GM23338 (cell line): ENCODE results near the gene MYLK2. TPM values are rescaled to one million over a fixed set of nuclear protein-coding genes. Genes with fewer than 3 reads are reported as not detected.

Experiments used
- ATAC-seq: fragments of 200-7000 bp; cut with Tn5 transposase; 3 replicates; pipeline ENCODE4 v1.9.1; 2020
- DNase-seq: peaks from one replicate; pipeline ENCODE4 v3.0.0-alpha.2; 2015; ENCODE audit warnings: low spot score
- H2AFZ ChIP-seq: fragments of 200-600 bp; sonication (generic); 2 replicates; pipeline ENCODE4 v1.8.0; 2016; ENCODE audit warnings: antibody characterized with exemption, mild to moderate bottlenecking, moderate library complexity
- H3F3A ChIP-seq: fragments of 200-600 bp; sonication (generic); replicated peaks from 2 replicates; pipeline ENCODE4 v1.8.0; 2017; ENCODE audit warnings: antibody characterized with exemption, mixed run types, low read depth
- H3K27ac ChIP-seq: fragments of 200-600 bp; sonication (generic); 2 replicates; pipeline ENCODE4 v1.6.1; 2016; ENCODE audit warnings: low read depth
- H3K27me3 ChIP-seq: fragments of 200-600 bp; sonication (generic); 2 replicates; pipeline ENCODE4 v1.8.0; 2016; ENCODE audit warnings: mild to moderate bottlenecking, mixed run types, moderate library complexity; ENCODE audit not compliant: insufficient read depth
- H3K36me3 ChIP-seq: fragments of 200-600 bp; sonication (generic); 2 replicates; pipeline ENCODE4 v1.8.0; 2016; ENCODE audit warnings: mild to moderate bottlenecking; ENCODE audit not compliant: insufficient read depth
- H3K4me1 ChIP-seq: fragments of 200-600 bp; sonication (generic); 2 replicates; pipeline ENCODE4 v1.8.0; 2016; ENCODE audit warnings: mild to moderate bottlenecking, moderate library complexity; ENCODE audit not compliant: insufficient read depth
- H3K4me2 ChIP-seq: fragments of 200-600 bp; sonication (generic); 2 replicates; pipeline ENCODE4 v1.7.1; 2017; ENCODE audit warnings: mixed run types
- H3K4me3 ChIP-seq: fragments of 200-600 bp; sonication (generic); 2 replicates; pipeline ENCODE4 v1.6.1; 2016; ENCODE audit warnings: mixed run types
- H3K79me2 ChIP-seq: fragments of 200-600 bp; sonication (generic); replicated peaks from 2 replicates; pipeline ENCODE4 v1.8.0; 2017; ENCODE audit warnings: mild to moderate bottlenecking; ENCODE audit not compliant: insufficient read depth
- H3K9me2 ChIP-seq: fragments of 200-600 bp; sonication (generic); 2 replicates; pipeline ENCODE4 v1.8.0; 2017; ENCODE audit not compliant: insufficient read depth
- H4K20me1 ChIP-seq: fragments of 200-600 bp; sonication (generic); replicated peaks from 2 replicates; pipeline ENCODE4 v1.8.0; 2017; ENCODE audit warnings: mild to moderate bottlenecking; ENCODE audit not compliant: insufficient read depth
- H3K27ac Mint-ChIP-seq: 2 replicates; pipeline ENCODE4 v1.8.0; 2020; ENCODE audit warnings: inconsistent platforms, mild to moderate bottlenecking, moderate library complexity, mixed read lengths
- H3K27me3 Mint-ChIP-seq: 3 replicates; pipeline ENCODE4 v1.8.0; 2022; ENCODE audit warnings: low read depth, mild to moderate bottlenecking, moderate library complexity, mixed read lengths, inconsistent platforms; ENCODE audit not compliant: insufficient read depth, poor library complexity
- H3K36me3 Mint-ChIP-seq: 3 replicates; pipeline ENCODE4 v1.8.0; 2021; ENCODE audit warnings: low read depth, mild to moderate bottlenecking, inconsistent platforms, moderate library complexity, mixed read lengths
- H3K4me1 Mint-ChIP-seq: 3 replicates; pipeline ENCODE4 v1.8.0; 2020; ENCODE audit warnings: mild to moderate bottlenecking, inconsistent platforms, mixed read lengths
- H3K4me3 Mint-ChIP-seq: 3 replicates; pipeline ENCODE4 v1.8.0; 2021; ENCODE audit warnings: moderate library complexity, mild to moderate bottlenecking, inconsistent platforms, mixed read lengths
- H3K9me3 Mint-ChIP-seq: 3 replicates; pipeline ENCODE4 v1.8.0; 2020; ENCODE audit warnings: moderate library complexity, mild to moderate bottlenecking, inconsistent platforms, mixed read lengths
- CREB1 ChIP-seq: fragments of 250-450 bp; sonication (Bioruptor Pico); IDR thresholded peaks from 2 replicates; pipeline ENCODE4 v1.5.0; 2020; ENCODE audit warnings: low read depth, mild to moderate bottlenecking, moderate library complexity
- EZH2 ChIP-seq: fragments of 200-600 bp; sonication (generic); IDR thresholded peaks from one replicate; pipeline ENCODE4 v1.8.0; 2017; ENCODE audit warnings: antibody characterized with exemption, mild to moderate bottlenecking, low read depth; ENCODE audit not compliant: unreplicated experiment
- EZH2phosphoT487 ChIP-seq: fragments of 200-600 bp; sonication (generic); IDR thresholded peaks from one replicate; pipeline ENCODE4 v1.8.1; 2018; ENCODE audit warnings: antibody characterized with exemption; ENCODE audit not compliant: unreplicated experiment
- JUNB ChIP-seq: IDR thresholded peaks from one replicate; pipeline ENCODE4 v1.6.1; 2016; ENCODE audit warnings: antibody characterized with exemption; ENCODE audit not compliant: unreplicated experiment
- NANOG ChIP-seq: IDR thresholded peaks from 2 replicates; pipeline ENCODE4 v1.6.1; 2016; ENCODE audit warnings: antibody characterized with exemption, borderline replicate concordance
- POLR2AphosphoS5 ChIP-seq: IDR thresholded peaks from 2 replicates; pipeline ENCODE4 v1.6.1; 2016; ENCODE audit warnings: antibody characterized with exemption, low read depth
- STAT1 ChIP-seq: IDR thresholded peaks from one replicate; pipeline ENCODE4 v1.6.1; 2016; ENCODE audit warnings: antibody characterized with exemption; ENCODE audit not compliant: unreplicated experiment
- ZNF114 ChIP-seq: fragments of 250-450 bp; sonication (Bioruptor Pico); IDR thresholded peaks from 2 replicates; pipeline ENCODE4 v1.5.0; 2020; ENCODE audit warnings: mild to moderate bottlenecking, moderate library complexity
- ZNF331 ChIP-seq: fragments of 250-450 bp; sonication (Bioruptor Pico); IDR thresholded peaks from 2 replicates; pipeline ENCODE4 v1.5.0; 2020; ENCODE audit warnings: low read depth, mild to moderate bottlenecking, moderate library complexity
- polyA plus RNA-seq: library from polyadenylated mRNA; unstranded; fragments of >200 nt; fragmentation: Nextera tagmentation; extraction: Ambion mirVana; gene quantifications from 2 replicates; pipeline ENCODE4 v1.2.1, GENCODE V29; 2016
- total RNA-seq: library from RNA; depleted of rRNA; stranded (reverse); fragments of >200 nt; shearing (Covaris generic); gene quantifications from 2 replicates; pipeline ENCODE4 v1.2.3, GENCODE V29; 2014
- TF ChIP-seq, protein P1 (sequence below): IDR thresholded peaks from one replicate; pipeline ENCODE4 v1.6.1; 2018; ENCODE audit warnings: antibody characterized with exemption; ENCODE audit not compliant: unreplicated experiment
- TF ChIP-seq, protein P2 (sequence below): IDR thresholded peaks from 2 replicates; pipeline ENCODE4 v1.6.1; 2016; ENCODE audit warnings: antibody characterized with exemption
- TF ChIP-seq, protein P3 (sequence below), 2 experiments: fragments of 200-600 bp in 1 of 2; sonication (generic) in 1 of 2; conservative IDR thresholded peaks; 2 replicates each; pipeline versions ENCODE4 v1.5.1 to v1.6.1; 2016 to 2017; ENCODE audit warnings: antibody characterized with exemption in 2 of 2, low read depth in 2 of 2, mild to moderate bottlenecking in 2 of 2, moderate library complexity in 1 of 2

The MYLK2 gene
- total and polyA plus RNA-seq, 2 experiments from 2014 or later: 0.21 to 0.28 TPM

DNA sequence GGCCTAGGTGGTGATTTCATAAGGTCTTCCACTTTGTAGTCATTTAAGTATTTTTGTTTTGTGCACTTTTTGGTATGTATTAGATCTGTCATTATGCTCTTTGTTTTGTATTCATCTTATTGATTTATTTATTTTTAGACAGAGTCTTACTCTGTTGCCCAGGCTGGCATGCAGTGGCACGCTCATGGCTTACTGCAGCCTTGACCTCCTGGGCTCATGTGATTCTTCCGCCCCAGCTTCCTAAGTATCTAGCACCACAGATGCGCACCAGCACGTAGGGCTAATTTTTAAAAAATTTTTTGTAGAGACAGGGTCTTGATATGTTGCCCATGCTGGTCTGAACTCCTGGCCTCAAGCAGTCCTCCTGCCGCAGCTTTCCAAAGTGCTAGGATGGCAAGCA is 49.5 kb upstream of the MYLK2 start (continued):
- TF ChIP-seq, protein P1, sequence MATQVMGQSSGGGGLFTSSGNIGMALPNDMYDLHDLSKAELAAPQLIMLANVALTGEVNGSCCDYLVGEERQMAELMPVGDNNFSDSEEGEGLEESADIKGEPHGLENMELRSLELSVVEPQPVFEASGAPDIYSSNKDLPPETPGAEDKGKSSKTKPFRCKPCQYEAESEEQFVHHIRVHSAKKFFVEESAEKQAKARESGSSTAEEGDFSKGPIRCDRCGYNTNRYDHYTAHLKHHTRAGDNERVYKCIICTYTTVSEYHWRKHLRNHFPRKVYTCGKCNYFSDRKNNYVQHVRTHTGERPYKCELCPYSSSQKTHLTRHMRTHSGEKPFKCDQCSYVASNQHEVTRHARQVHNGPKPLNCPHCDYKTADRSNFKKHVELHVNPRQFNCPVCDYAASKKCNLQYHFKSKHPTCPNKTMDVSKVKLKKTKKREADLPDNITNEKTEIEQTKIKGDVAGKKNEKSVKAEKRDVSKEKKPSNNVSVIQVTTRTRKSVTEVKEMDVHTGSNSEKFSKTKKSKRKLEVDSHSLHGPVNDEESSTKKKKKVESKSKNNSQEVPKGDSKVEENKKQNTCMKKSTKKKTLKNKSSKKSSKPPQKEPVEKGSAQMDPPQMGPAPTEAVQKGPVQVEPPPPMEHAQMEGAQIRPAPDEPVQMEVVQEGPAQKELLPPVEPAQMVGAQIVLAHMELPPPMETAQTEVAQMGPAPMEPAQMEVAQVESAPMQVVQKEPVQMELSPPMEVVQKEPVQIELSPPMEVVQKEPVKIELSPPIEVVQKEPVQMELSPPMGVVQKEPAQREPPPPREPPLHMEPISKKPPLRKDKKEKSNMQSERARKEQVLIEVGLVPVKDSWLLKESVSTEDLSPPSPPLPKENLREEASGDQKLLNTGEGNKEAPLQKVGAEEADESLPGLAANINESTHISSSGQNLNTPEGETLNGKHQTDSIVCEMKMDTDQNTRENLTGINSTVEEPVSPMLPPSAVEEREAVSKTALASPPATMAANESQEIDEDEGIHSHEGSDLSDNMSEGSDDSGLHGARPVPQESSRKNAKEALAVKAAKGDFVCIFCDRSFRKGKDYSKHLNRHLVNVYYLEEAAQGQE: no peak
- TF ChIP-seq EZH2phosphoT487 (no peak), CREB1 (CRISPR knock-in tag) (no peak), JUNB (no peak), ZNF331 (no peak)

DNA sequence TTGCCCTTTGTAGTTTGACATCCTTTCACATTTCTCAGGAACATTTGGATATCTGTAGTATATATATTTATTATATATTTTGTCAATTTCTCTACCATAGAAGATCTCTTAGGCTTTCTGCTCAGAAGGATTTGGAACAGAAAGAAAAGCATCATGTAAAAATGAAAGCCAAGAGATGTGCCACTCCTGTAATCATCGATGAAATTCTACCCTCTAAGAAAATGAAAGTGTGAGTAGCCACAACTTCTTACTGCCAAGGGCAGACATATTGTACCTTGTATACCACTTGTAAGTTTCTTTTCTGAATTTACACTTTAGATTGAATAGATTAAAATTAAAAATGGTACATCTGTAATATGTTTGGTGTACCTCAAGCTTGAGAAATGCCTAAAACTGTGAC is 48.9 kb upstream of the MYLK2 start:
- H3F3A ChIP-seq: peaks cover 15% of the 10 kb centered on the region; the same call in 1 of the 2 replicates
- H3K4me2 ChIP-seq: no peak overlapping the region
- no peaks in the 10 kb centered on the region for H3K4me1 ChIP-seq
- peaks cover 83% of the 10 kb centered on the region for H3K36me3 ChIP-seq
- ATAC-seq (no peak), DNase-seq (no peak)
- no peak overlapping the region for H3K27ac ChIP-seq
- no peak overlapping the region for H3K4me3 Mint-ChIP-seq
- no peaks in the 10 kb centered on the region; the same call in 2 of the 3 replicates for H3K9me3 Mint-ChIP-seq
- peaks cover 2% of the 10 kb centered on the region for H3K79me2 ChIP-seq
- H3K4me3 ChIP-seq: no peak overlapping the region
- no peak overlapping the region for H3K27ac Mint-ChIP-seq
- no peak overlapping the region for H2AFZ ChIP-seq
- H3K4me1 Mint-ChIP-seq: no peaks in the 10 kb centered on the region
- no peaks in the 10 kb centered on the region for H3K27me3 ChIP-seq
- peaks cover 39% of the 10 kb centered on the region for H4K20me1 ChIP-seq
- peaks cover 88% of the 10 kb centered on the region for H3K36me3 Mint-ChIP-seq
- no peaks in the 10 kb centered on the region for H3K27me3 Mint-ChIP-seq
- no peaks in the 10 kb centered on the region for H3K9me2 ChIP-seq
- TF ChIP-seq EZH2phosphoT487 (no peak), ZNF114 (CRISPR knock-in tag) (no peak), ZNF331 (no peak), CREB1 (CRISPR knock-in tag) (no peak), EZH2 (no peak), JUNB (no peak), POLR2AphosphoS5 (no peak), STAT1 (no peak), NANOG (no peak)
- TF ChIP-seq, protein P2, sequence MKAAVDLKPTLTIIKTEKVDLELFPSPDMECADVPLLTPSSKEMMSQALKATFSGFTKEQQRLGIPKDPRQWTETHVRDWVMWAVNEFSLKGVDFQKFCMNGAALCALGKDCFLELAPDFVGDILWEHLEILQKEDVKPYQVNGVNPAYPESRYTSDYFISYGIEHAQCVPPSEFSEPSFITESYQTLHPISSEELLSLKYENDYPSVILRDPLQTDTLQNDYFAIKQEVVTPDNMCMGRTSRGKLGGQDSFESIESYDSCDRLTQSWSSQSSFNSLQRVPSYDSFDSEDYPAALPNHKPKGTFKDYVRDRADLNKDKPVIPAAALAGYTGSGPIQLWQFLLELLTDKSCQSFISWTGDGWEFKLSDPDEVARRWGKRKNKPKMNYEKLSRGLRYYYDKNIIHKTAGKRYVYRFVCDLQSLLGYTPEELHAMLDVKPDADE: no peak
- TF ChIP-seq, protein P1: no peak
- TF ChIP-seq, protein P3, sequence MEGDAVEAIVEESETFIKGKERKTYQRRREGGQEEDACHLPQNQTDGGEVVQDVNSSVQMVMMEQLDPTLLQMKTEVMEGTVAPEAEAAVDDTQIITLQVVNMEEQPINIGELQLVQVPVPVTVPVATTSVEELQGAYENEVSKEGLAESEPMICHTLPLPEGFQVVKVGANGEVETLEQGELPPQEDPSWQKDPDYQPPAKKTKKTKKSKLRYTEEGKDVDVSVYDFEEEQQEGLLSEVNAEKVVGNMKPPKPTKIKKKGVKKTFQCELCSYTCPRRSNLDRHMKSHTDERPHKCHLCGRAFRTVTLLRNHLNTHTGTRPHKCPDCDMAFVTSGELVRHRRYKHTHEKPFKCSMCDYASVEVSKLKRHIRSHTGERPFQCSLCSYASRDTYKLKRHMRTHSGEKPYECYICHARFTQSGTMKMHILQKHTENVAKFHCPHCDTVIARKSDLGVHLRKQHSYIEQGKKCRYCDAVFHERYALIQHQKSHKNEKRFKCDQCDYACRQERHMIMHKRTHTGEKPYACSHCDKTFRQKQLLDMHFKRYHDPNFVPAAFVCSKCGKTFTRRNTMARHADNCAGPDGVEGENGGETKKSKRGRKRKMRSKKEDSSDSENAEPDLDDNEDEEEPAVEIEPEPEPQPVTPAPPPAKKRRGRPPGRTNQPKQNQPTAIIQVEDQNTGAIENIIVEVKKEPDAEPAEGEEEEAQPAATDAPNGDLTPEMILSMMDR (conservative IDR thresholded peaks at IDR 0.05; ENCODE audit: low read depth in 2 of 2): no peak
